Stomach (tissue), 4 donors: ENCODE data around the gene NSMCE4A.

Source experiments
- CTCF ChIP-seq, 7 experiments: fragments of 450-650 bp in 4 of 7; fragments of 200-600 bp in 3 of 7; sonication (generic) in 3 of 7; IDR thresholded peaks; one replicate each; pipeline ENCODE4 v1.5.1; 2016 to 2019; ENCODE audit warnings: antibody characterized with exemption in 7 of 7, control low read depth in 2 of 7, mild to moderate bottlenecking in 1 of 7
- EP300 ChIP-seq: sonication (generic); formaldehyde crosslinking; IDR thresholded peaks from one replicate; pipeline ENCODE4 v1.6.1; 2017; ENCODE audit warnings: antibody characterized with exemption
- POLR2A ChIP-seq, 4 donors: fragments of 450-650 bp; IDR thresholded peaks; one replicate each; pipeline ENCODE4 v1.6.1; 2016; ENCODE audit warnings: antibody characterized with exemption in 4 of 4, control low read depth in 2 of 4, mild to moderate bottlenecking in 1 of 4, moderate library complexity in 1 of 4
- POLR2AphosphoS5 ChIP-seq, 3 donors: sonication (generic); formaldehyde crosslinking; IDR thresholded peaks; one replicate each; pipeline ENCODE4 v1.6.1; 2016; ENCODE audit warnings: antibody characterized with exemption in 3 of 3

- TF ChIP-seq CTCF (IDR thresholded peaks at IDR 0.05) (no peak), POLR2A (IDR thresholded peaks at IDR 0.05) (no peak), EP300 (no peak), POLR2AphosphoS5 (IDR thresholded peaks at IDR 0.05) (no peak)
Measured at GRCh38 chr10:121974019-121974534, 940 bp downstream of the NSMCE4A start.
